Occipital lobe (tissue), 2 donors: ENCODE results near the gene ZNF778. TPM values are rescaled to one million over a fixed set of nuclear protein-coding genes. Genes with fewer than 3 reads are reported as not detected.

Experiments used
- DNase-seq: peaks from one replicate; lab custom pipeline; 2025; lab: John Stamatoyannopoulos, UW
- total RNA-seq: library from RNA; depleted of rRNA; stranded (reverse); fragments of >200 nt; gene quantifications from one replicate; pipeline ENCODE4 v1.2.3, GENCODE V29; 2014

ZNF778 gene
- total RNA-seq: 17.3 TPM

GRCh38 chr16:89217388-89218191 lies at the start of gene ZNF778:
Gene ZNF778, plus strand, starts transcription at chr16:89217703. Its CDS starts 3,425 bp downstream, at chr16:89221128.
- peak; percentile 87 for DNase-seq

- no peak for DNase-seq
Measured at GRCh38 chr16:89168381-89169189, 48.9 kb upstream of the ZNF778 start.

GRCh38 chr16:89169778-89170177 lies 47.7 kb upstream of the ZNF778 start:
- DNase-seq: no peak

- no peak for DNase-seq
Measured at GRCh38 chr16:89170346-89171215, 46.9 kb upstream of the ZNF778 start.

GRCh38 chr16:89171216-89172170 lies 46.0 kb upstream of the ZNF778 start, which contains the start of gene CDH15:
Gene CDH15, plus strand, starts transcription at chr16:89171748. Its CDS starts 84 bp downstream, at chr16:89171832.
- peak; percentile 80 for DNase-seq

GRCh38 chr16:89172171-89172527 lies 45.4 kb upstream of the ZNF778 start:
- no peak for DNase-seq

- no peak for DNase-seq
Measured at GRCh38 chr16:89172528-89173173, 44.9 kb upstream of the ZNF778 start.

- DNase-seq: no peak
Measured at GRCh38 chr16:89173174-89173921, 44.2 kb upstream of the ZNF778 start.

GRCh38 chr16:89174055-89174827 lies 43.3 kb upstream of the ZNF778 start:
- no peak for DNase-seq

- no peak for DNase-seq
Measured at GRCh38 chr16:89174877-89175276, 42.6 kb upstream of the ZNF778 start.

GRCh38 chr16:89175280-89176146 lies 42.0 kb upstream of the ZNF778 start:
- DNase-seq: no peak

- DNase-seq: no peak
Measured at GRCh38 chr16:89176147-89176690, 41.3 kb upstream of the ZNF778 start.

GRCh38 chr16:89176717-89177116 lies 40.8 kb upstream of the ZNF778 start:
- no peak for DNase-seq

- no peak for DNase-seq
Measured at GRCh38 chr16:89177501-89177900, 40.0 kb upstream of the ZNF778 start.

- DNase-seq: no peak
Measured at GRCh38 chr16:89178453-89179147, 38.9 kb upstream of the ZNF778 start.

- no peak for DNase-seq
Measured at GRCh38 chr16:89179148-89179484, 38.4 kb upstream of the ZNF778 start.
